OCI-M1 (cell line): ENCODE measurements around the gene YKT6.
"Not testable (repeated sequence)": the region's sequence is repeated elsewhere in the genome, so short reads cannot be mapped to it uniquely, and the experiment has no call there.

Experiments used
- DNase-seq: peaks from one replicate; lab custom pipeline; 2025; lab: John Stamatoyannopoulos, UW

YKT6 gene

GRCh38 chr7:44200699-44201461 is at the start of gene YKT6:
TSS of gene YKT6 (plus strand) at chr7:44200978. CDS start at chr7:44201136, 158 bp downstream.
- peak; percentile 94 for DNase-seq

- no peak for DNase-seq
Measured at GRCh38 chr7:44151956-44152355, 48.8 kb upstream of the YKT6 start.

GRCh38 chr7:44152971-44153947 is 47.5 kb upstream of the YKT6 start:
- DNase-seq = no peak

- no peak for DNase-seq
Measured at GRCh38 chr7:44153948-44154335, 46.8 kb upstream of the YKT6 start.

GRCh38 chr7:44154703-44155102 is 46.1 kb upstream of the YKT6 start:
- DNase-seq = no peak

GRCh38 chr7:44155191-44156185 is 45.3 kb upstream of the YKT6 start:
- no peak for DNase-seq

GRCh38 chr7:44156453-44157010 is 44.2 kb upstream of the YKT6 start:
- DNase-seq = no peak

- no peak for DNase-seq
Measured at GRCh38 chr7:44157116-44158080, 43.4 kb upstream of the YKT6 start.

GRCh38 chr7:44158096-44158872 is 42.5 kb upstream of the YKT6 start:
- DNase-seq = no peak

GRCh38 chr7:44158873-44159631 is 41.7 kb upstream of the YKT6 start:
- DNase-seq = no peak

GRCh38 chr7:44159824-44160630 is 40.8 kb upstream of the YKT6 start:
- no peak for DNase-seq

- DNase-seq = no peak
Measured at GRCh38 chr7:44161371-44161770, 39.4 kb upstream of the YKT6 start.

GRCh38 chr7:44162179-44162578 is 38.6 kb upstream of the YKT6 start:
- no peak for DNase-seq

GRCh38 chr7:44162785-44163395 is 37.9 kb upstream of the YKT6 start:
- no peak for DNase-seq

- no peak for DNase-seq
Measured at GRCh38 chr7:44163591-44163990, 37.2 kb upstream of the YKT6 start.

GRCh38 chr7:44167920-44168319 is 32.9 kb upstream of the YKT6 start:
- peak; percentile 46 for DNase-seq

GRCh38 chr7:44171901-44172300 is 28.9 kb upstream of the YKT6 start:
- DNase-seq = not testable (repeated sequence)
